ENCODE results near the gene ZDHHC4.

ZDHHC4 gene

DNA sequence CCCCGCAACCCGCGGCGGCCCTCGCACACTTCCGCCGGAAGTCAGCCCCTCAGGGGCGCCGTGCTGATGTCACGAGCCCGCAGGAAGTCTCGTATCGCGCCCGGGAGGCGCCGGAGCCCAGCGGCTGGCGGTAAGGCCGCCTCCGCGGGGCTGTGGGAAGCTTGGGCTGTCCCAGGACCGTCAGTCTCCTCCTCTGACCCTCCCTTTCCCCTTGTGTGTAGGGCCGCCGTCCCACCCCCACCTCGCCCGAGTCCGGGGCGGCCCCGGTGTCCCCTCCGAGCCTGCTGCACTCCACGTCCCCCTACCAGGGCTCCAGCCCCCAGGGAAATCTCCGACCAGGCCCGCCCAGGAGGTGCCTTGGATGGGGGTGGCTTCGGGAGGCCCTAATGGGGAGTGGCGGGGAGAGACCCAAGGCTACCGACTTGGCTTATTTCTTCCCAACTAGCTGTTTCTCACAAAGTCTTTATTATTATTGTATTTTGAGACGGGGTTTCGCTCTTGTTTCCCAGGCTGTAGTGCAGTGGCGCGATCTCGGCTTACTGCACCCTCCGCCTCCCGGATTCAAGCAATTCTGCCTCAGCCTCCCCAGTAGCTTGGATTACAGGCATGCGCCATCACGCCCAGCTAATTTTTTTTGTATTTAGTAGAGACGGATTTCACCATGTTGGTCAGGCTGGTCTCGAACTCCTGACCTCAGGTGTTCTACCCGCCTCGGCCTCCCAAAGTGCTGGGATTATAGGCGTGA lies at the start of gene ZDHHC4:
Gene ZDHHC4, plus strand, starts transcription at position 86 of the 745 bp plus-strand sequence. CDS start 3,108 bp downstream, outside the sequence.
- DNase-seq = peak; percentile 95

DNA sequence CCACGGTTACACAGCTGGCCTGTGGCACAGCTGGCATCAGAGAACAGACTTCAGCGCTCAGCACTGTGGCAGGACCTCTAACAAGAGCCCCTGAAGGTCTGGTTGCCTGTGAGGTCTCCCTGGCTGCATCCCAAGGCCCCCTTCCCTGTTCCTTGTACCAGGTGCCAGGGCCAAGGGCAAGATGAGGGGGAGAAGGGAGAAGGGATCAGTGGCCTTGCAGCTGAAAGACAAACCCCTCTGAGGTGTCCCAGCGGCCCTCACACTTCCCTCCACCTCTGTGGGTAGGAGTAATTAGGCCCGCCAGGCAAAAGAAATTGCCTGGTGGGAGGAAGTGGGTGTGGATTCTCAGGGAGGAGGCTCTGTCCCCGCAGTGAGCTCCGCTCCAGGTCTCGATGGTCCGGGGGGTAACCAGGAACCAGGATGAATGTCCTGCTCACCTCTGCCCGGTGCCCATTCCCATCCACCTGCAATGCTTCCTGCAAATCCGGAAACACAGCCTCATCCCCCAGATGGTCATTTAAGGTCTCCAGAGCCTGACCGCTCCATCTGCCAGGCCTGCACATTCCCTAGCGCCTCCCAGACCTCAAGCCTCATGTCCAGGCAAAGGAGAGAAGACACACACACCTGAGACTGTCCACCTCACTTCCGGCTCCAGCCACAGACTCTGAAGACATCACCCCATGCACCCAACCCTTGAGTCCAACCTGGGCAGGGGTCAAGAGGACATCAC lies 48.7 kb upstream of the ZDHHC4 start:
- DNase-seq = no peak

DNA sequence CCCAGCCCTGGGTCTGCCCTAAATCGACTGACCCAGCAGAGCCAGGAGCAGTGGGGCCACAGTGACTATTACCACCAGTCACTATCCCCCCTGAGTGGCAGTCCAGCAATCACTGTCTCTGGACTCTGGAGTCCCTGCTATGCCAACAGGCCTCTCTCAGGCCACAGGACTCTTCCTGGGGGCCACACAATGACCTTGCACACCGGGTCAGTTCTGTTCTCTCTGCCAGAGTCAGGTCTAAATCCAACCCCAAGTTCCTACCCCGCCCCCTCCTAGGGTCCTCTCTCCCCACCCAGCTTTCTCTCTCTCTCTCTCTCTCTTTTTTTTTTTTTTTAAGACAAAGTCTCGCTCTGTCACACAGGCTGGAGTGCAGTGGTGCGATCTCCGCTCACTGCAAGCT lies 47.6 kb upstream of the ZDHHC4 start:
- no peak for DNase-seq

DNA sequence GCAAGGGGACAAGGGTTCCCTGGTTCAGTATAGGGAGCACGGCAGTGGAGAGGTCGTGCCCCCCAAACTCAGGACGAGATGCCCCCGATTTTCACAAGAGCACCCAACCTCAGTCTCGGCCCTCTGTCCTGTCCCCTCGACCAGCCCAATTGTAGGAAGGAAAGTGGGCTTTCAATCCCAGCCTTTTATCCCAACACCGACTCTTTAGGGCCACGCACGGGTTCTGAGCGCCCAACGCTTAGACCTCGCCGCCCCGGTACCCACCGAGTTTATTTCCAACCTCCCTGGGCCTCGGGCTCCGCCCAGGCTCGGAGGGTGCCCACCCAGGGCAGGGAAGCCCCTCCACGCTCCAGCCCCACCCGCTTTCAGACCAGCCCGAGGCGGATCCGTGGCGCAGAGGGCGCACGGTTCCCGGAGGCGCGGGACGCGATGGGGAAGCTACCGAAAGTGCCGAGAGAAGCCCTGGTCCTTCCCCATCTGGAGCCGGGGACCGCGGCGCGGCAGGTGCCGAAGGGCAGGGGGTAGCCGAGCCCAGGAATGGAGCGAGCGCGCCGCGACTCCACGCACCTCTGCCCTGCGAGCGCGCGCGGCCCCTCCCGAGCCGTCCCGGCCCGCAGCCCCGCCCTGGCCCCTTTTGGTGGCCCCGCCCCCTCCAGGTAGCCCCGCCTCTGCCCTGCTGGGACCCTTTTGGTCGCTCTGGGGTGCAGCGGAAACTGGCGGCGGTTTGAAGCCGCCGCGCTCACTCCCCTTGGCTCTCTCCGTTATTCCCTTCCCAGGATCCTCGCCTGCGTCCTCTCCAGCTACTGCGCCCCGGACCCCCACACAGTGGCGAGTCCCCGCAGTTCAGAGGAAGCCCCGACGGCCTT lies 46.4 kb upstream of the ZDHHC4 start:
- DNase-seq = peak; percentile 76

DNA sequence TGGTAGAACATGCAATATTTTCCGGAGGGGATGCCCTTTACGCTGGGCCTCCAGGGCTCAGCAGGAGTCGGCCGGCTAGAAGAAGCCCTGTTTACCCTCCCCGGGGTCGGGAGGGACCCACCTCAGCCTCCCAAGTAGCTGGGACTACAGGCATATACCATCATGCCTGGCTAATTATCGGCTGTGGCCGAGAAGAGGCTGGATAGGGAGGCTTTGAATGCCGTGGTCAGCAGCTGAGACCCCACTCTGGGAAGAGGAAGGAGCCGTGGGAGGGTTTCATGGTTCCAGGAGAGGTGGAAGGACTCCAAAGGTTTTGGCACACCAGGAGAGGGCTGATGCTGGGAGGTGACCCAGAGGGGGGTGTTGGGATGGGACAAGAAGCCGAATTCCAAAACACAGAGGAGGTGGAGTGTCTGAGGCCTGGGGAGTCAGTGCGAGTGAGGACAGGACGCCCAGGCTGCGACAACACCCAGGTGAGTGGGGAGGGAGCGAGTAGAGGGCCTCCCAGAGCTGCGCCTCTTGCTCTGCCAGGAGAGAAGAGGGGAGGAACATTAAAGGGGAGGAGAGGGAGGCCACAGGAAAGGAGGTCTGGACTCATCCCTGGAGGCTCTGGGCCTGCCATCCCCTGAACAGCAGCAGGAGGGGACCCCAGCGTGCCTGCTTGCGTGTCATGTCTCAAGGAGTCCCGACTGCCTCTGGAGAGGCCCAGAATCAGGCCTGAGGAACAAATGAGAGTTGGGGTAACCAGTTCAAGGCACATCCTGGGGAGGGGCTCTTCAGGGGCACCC lies 45.6 kb upstream of the ZDHHC4 start:
- DNase-seq = no peak

DNA sequence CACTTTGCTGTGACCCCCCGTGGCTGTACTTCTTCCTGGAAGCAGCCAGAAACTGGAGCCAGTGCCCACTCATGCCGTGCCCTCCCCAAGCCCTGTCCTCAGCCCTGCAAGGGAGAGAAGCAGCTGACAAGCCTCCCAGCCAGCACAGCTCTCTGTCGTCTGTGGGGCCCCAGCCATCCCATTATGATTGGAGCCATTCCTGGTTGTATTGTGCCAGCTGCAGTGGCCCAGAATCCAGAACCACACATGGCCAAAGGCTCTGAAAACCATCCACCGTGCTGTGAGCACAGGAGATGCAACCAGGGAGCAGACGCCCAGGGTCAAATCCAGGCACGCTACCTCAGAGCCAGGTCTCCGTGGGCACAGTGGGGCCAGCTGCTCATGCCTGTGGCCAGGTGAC lies 44.7 kb upstream of the ZDHHC4 start:
- DNase-seq = no peak

DNA sequence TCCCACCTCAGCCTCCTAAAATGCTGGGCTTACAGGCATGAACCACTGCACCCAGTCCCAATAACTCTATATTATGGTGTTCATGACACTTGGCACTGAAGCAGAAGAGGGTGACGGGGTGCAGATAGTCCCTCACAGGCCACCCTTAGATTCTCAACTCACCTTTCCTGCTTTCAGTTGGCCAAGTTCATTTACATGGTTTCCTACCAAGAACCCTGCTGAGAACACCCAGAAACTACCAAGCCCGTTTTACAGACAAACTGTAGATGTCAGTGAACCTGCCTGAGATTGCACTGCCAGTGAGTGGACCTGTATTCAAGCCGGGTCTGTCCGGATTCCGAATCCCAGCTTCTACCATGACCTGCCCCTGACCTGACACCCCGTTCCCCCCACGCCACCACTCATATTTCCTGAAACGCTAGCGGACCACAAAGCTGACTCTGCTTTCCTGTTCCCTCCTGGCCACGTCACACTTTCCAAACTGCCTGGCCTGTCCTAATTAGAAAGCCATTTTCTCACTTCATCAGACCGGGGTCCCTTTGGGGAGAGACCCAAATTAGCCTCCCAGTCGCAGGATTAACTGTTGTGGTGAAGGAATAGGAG lies 43.3 kb upstream of the ZDHHC4 start:
- DNase-seq = peak; percentile 71

DNA sequence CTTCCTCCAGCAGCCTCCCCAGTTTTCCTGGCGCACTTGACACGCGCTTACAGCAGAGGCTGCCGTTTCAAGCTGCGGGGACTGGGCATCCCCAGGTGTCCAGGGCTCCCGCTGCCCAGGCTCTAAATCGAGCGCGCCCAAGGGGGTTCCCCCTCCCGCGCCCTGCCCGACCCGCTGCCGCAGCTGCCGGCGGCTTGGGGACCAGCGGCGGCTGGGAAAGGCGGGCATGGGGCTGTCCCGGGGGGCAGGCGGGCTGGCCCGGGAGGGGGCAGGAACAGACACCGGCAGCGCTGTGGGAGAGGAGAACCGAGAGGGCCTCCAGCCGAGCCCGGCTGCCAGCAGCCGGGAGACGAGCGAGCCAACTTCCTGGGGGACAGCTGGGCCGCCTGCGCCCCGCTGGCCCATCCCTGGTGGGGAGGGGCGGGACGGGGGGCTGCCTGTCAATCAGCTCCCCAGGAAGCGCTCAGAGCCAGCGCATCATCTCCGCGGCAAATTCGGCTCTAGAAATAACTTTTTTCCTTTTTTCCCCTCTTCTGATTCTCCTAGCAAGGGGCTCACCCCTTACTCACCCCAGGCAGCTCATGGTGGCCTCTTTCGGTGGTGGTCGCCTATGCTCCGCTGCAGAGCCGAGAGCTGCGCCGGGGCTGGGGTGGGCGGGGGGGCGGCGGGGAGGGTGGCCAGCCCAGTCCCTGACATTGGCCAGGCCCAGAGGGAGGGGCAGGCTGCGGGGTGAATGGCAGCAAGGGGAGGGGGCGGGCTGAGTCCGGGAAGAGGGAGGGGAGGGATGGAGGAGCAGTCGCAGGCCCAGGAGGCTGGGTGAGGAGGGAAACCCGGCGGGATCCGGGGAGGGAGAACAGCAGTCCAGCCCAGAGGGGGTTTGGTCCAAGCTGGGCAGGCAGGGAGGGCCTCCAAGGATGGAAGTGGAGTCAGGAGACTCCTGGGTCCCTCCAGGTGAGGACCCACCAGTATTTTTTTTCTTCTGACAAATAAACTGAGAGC lies 40.7 kb upstream of the ZDHHC4 start:
- DNase-seq = no peak

DNA sequence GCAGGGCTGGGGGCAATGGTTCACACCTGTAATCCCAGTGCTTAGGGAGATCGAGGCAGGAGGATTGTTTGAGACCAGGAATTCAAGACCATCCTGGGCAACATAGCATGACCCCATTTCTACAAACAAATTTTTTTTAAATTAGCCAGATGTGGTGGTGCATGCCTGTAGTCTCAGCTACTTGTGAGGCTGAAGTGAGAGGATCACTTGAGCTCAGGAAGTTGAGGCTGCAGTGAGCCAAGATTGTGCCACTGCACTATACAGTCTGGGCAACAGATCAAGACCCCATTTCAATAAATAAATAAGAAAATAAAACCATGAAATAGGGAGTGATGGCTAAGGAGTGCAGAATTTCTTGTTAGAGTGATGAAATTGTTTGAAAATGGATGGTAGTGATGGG lies 34.9 kb upstream of the ZDHHC4 start:
- no peak for DNase-seq

DNA sequence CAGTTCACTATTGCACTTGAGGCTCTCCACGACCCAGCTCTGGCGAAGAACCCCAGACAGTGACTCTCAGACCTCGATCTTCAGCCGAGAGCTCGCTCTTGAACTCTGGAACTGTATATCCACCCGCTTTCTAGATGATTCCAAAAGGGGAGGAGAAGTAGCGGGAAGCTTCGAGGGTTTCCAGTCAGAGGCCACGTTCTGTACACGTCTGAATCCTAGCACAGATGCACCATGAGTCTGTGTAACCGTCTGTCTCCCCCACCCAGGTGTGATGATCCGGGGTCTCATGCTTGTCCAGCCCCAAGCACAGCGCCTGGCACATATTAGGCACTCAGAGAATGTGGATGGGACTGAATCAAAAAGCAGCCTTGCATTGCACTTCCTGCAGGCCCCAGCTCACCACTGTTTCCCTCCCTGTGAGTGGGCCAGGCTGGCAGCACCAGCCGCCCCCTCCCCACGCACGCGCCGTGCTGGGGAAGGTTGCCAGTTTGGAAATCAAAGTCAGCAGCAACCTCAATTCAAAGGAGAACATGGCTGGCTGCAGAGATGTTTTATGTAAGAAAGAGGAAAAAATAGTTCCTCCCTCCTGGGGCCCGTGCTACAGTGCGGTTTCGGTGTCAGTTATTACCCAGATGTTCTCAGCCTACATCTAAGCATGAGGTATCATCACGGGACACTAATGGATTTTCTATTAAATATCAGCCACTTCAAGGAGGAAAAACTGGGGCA lies 31.7 kb upstream of the ZDHHC4 start:
- no peak for DNase-seq

DNA sequence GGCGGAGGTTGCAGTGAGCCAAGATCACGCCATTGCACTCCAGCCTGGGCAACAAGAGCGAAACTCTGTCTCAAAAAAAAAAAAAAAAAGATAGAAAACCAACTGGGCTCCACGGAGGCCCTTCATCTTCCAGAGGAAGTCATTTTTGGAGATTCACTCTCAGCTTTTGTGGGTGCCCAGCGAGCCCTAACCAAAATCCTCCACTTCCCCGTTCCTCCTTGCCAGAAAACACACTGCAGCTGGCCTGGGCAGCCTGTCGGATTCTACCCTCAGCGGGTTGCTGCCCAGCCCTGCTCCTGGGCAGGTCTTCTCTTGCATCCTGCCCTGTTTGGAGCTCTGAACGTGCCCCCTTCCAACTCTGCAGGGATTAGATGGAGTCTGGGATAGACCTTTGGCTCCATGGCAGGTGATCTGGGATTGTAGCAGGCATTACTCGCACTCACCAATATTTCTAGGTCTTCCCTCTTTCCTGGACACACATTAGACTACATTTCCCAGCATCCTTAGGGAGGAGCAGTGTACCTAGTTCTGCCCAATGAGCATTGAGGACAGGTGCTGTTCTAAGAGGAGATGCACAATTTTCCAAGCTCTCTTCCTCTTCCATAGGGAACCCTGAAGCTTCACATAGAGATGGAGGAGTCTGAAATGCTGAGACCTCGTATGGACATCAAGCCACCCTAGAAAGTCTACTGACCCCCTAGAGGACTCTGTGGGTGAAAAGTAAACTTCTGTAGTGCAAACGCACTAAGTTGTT lies 30.6 kb upstream of the ZDHHC4 start:
- no peak for DNase-seq

DNA sequence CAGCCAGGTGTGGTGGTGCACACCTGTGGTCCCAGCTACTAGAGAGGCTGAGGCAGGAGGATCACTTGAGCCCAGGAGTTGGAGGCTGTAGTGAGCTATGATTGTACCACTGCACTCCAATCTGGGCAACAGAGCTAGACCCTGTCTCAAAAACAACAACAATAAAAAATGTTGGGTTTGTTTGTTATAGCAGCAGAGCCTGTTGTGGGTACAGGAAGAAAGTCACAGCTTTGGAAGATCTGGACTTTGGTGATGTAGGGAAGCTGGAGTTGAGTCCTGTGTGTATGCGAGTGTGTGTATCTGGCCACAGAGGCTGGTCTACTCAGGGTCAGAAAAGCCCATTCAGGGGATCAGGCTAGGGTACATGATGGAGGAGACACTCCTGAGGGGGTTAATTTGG lies 29.9 kb upstream of the ZDHHC4 start:
- DNase-seq = no peak

DNA sequence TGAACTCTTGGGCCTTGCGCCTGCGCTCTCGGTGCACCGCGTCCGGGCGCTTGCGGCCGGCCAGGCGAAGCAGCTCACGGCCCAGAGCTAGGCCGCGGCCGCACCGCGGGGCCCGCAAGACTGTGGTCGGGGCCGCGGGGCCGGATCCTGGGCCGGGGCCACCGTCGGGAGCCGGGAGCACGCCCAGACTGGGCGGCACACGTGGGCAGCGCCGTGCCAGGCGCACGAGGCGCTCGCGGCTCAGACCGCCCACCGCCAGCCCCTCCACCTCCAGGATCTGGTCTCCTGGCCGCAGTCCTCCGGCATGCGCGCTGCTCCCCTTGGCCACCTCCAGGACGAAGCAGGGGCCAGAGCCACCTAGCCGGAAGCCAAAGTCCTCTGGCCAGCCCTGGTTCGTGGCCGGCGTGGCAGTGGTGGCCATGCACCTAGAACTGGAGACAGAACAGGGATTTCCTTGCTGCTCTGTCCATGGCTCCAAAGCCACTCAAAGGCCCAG lies 26.2 kb upstream of the ZDHHC4 start, which contains the start of gene GRID2IP:
Gene GRID2IP, minus strand, starts transcription at position 446 of the 496 bp plus-strand sequence. Its CDS starts 25 bp downstream, at position 421.
- DNase-seq = no peak

DNA sequence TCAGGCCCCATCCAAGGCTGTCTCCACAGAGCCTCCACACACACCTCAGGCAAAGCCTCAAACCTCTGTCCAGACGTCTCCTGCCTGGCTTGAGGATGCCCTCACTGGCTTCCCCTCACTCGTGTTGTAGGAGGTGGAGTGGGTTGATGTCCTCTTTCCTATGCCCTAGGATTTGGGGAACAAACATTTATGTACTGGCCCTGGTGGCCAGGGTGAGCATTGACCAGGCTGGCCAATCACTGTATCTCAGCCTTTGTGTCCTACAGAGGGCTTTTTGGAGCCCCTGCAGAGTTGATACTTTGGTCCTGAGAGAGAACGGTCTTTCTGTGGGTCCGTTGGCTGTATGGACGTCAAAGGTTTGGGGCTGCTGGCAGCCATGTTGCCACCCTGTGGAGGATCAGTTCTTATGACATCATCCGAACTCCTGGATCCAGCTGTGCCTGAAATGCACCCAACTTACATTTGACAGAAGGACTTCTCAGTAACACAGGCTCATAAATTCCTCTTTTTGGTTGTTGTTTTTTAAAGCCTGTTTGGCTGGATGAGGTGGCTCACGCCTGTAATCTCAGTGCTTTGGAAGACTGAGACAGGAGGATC lies 23.7 kb upstream of the ZDHHC4 start:
- DNase-seq = no peak

DNA sequence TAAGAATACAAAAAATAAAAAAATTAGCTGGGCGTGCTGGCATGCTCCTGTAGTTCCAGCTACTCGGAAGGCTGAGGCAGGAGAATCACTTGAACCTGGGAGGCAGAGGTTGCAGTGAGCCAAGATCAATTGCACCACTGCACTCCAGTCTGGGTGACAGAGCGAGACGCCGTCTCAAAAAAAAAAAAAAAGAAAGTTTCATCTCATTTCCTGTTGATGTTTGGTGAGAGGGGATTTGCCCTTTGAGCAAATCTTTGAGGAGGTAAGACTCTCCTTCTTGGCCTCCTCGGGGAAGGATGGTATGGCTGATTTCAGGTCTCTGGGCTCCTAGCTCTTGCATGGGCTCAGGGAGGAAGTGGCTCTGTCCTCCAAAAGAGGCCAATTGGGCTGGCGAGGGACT lies 22.4 kb upstream of the ZDHHC4 start:
- no peak for DNase-seq

DNA sequence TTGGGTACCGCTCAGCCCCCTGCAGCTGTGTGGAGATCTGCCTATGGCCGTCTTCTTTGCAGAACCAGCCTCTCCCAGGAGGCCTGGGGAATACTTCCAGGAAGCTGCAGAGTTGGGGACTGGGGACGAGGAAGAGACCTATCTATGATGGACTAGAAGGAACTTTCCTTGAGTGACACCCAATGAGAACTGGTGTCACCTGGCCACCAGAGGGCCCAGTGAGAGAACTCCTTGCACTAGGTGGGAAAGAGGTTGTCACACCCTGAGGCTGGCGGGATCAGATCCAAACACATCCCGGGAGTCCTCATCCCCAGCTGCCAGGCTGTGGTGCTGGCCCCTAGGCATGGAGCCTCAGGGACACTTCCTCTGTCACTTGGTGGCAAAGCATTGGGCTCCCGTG lies 21.1 kb upstream of the ZDHHC4 start:
- no peak for DNase-seq

DNA sequence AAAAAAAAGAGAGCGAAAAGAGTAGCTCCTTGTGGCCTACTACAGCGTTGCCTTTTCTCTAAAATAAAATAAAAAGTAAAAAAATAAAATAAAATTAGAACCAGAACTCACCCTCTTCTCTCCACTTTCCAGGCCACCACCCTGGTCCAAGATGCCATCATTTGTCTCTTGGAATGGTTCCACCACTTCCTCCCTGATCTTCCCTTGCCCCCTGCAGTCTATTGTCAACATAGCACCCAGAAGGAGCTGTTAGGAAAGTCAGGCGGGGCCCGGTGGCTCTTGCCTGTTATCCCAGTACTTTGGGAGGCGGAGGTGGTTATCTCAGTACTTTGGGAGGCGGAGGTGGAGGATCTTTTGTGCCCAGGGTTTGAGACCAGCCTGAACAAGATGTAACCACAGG lies 18.4 kb upstream of the ZDHHC4 start:
- DNase-seq = no peak

DNA sequence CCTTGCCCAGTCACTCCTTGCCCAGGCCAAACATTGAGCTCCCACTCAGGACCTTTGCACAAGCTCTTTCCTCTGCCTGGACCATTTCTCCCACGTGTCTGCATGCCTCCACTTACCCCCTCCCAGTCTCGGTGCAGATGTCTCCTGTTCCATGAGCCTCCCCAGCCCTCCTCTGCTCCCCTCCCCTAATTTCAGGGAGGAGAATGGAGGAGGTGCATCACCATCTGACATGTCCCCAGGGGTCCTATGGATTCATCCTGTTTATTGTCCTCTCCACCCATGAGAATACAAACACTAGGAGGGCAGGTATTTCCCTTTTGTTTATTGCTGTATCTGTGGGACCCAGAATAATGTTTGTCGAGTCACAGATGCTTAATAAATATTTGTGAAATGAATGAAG lies 17.4 kb upstream of the ZDHHC4 start:
- DNase-seq = no peak

DNA sequence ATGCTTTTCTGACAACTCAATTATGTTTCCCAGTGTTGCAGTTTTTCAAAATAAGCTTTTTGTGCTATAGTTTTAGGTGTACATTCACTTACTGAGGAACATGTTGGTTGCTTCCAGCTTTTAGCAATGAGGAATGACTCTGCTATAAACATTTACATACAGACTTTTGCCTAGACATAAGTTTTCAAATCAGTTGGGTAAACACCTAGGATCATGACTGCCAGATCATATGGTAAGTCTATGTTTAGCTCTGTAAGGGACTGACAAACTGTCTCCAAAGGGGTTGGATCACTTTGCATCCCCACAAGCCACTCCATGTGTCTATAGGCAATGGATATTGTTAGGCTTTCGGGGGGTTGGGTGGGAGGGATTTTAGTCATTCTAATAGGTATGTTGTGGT lies 15.1 kb upstream of the ZDHHC4 start:
- no peak for DNase-seq
